ENCODE data around the gene DTYMK.

The DTYMK gene

DNA sequence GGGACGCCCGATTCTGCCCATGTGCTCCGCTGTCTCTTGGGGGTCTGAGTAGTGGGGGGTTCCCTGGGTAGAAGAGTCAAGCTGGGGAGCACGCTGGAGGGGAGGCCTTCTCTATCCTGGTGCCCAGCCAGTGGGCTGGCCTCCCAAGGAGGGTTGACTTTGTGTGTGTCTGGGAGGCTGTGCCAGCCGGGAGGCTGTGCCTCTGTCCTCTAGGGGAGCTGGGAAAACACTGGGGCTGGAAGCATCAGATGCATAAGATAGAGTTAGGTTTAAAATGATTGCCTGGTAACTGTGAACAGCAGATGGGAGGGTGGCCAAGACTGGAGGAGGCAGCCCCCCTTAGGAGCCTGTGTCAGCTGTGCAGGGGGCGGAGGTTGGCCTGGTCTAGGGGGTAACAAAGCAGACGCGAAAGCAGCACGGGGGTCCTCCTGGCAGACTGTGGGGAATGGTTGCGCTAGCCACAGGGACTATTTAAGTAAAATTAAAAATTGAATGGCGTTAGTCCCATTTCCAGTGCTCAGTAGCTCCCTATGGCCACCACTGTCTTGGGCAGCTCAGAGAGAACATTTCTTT lies 16.5 kb upstream of the DTYMK start:
- FAIRE-seq: no peak

GRCh38 chr2:241702155-241703031 lies 15.8 kb upstream of the DTYMK start:
- FAIRE-seq: no peak

DNA sequence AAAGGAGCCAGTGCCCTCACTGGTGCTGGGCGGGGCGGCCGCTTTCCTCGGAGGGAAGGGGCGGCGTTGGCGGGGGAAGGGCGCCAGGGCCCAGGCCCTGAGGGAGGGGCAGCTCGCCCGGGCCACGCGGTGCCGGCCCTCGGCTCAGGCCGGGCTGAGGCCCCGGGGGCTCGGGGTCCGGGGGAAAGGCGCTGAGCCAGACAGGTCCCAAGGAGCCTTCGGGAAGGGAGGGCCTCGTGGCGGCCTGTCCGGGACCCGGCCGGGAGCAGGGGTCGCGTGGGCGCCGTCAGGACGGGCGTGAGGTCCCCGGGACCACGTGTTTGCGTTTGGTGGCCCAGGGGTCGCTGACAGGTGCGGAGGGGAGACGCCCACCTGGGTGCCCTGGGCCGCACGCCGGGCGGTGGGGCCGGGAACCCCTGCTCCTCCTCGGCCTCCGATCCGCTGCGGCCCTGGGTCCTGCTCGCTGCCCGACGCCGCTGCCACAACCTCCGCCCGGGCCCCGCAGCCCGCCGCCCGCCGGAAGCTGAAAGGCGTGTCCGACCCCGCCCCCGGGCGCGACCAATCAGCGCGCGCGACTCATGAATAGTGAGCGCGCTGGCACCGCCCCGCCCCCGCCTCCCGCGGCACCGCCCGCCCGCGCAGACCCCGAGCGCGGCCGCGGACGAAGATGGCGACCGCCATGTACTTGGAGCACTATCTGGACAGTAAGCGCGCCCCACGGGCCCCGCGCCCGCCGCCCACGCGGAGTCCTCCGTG lies 15.0 kb upstream of the DTYMK start, which contains the start of gene ING5:
TSS of gene ING5 (plus strand) at position 641 of the 756 bp plus-strand sequence. CDS start at position 668, 27 bp downstream.
- FAIRE-seq: no peak

DNA sequence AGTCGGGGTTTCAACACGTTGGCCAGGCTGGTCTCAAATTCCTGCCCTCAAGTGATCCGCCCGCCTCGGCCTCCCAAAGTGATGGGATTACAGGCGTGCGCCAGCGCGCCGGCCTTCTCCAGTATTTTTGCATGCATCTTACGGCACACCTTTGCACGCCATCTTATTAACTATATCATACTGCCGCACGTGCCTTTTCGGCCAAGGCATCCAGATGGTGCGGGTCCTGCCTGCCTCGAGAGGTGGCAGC lies 14.5 kb upstream of the DTYMK start:
- no peak for FAIRE-seq

DNA sequence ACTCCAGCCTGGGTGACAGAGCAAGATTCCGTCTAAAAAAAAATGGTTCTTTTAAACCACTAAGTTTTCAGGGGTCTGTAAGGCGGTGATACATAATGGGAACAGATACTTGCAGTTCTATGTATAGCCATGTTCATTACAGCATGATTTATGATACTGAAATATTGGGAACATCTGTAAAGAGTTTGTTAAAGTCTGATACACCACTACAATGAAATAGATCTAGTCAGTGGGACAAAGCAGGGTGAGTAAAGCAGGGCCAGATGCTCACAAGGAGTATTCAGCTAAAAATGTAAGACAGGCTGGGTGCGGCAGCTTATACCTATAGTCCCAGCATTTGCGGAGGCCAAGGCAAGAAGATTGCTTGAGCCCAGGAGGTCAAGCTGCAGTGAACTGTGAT lies 9.0 kb upstream of the DTYMK start:
- FAIRE-seq: no peak

DNA sequence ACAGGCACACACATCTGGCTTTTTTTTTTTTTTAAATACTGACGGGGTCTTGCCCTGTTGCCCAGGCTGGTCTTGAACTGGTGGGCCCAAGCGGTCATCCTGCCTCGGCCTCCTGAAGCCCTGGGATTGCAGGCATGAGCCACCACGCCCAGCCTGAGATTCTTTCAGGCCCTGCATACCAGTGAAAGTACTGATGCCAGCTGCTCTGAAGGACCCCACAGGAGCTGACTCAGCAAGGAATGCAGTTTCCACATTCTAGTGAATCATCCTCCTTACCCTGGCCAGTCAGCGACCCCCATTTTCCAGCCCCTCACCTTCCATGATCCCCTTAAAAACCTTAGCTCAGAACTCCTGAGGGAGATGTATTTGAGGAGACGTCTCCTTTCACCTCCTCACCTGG lies 5.8 kb upstream of the DTYMK start:
- no peak for FAIRE-seq

GRCh38 chr2:241690202-241690717 lies 3.6 kb upstream of the DTYMK start:
- no peak for FAIRE-seq

GRCh38 chr2:241689306-241689705 lies 2.7 kb upstream of the DTYMK start:
- no peak for FAIRE-seq

- FAIRE-seq: no peak
Measured at GRCh38 chr2:241686324-241686649, 328 bp downstream of the DTYMK start.

DNA sequence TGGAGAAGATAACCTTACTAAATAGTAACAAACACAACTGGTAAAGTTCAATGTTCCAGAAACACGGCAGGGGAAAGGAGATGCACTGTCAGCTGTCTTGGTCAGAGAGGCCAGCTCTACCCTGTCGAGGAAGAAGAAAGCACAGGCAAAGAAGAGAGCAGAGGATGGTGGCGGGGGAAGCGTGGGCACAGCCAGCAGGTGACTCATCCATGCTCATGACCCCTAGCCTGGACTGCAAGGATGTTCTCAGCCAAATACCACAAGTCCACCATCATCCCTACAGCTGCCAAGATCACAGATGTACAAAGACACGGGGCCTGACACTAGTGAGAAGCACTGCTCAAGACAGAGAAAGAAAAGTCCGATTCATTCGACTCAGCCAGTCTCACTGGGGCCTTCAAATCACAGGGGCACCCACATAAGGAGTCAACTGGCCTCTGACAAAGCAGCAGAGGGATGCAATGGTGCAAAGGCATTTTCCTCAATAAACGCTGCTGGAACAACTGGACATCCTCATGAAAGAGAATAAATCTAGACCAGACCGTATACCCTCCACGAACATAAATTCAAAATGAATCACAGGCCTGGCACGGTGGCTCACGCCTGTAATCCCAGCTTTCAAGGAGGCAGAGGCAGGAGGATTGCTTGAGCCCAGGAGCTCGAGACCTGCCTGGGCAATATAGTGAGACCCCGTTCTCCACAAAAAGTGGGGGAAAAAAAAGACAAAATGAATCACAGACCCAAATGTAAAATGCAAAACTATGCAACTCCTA lies 5.6 kb downstream of the DTYMK start:
- FAIRE-seq: no peak

DNA sequence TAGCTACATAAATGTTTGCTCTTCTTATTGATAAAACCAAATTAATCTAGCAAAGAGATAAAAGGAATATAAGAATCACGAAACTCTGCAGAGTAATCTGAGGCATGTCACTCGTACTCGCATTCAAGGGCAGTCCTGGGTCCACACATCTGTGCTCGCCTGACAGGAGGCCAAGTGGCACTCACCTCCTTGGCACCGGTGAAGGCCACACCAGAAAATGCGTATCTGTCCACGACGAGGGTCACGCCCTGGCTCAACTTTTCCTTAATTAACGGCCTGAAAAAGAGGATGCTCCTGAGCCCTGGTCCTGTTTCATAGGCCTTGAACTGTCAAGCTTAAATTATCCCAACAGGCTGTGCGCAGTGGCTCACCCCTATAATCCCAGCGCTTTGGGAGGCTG lies 6.6 kb downstream of the DTYMK start:
- FAIRE-seq: no peak

GRCh38 chr2:241678784-241679540 lies 7.7 kb downstream of the DTYMK start:
- no peak for FAIRE-seq

GRCh38 chr2:241678307-241678706 lies 8.3 kb downstream of the DTYMK start:
- FAIRE-seq: no peak

DNA sequence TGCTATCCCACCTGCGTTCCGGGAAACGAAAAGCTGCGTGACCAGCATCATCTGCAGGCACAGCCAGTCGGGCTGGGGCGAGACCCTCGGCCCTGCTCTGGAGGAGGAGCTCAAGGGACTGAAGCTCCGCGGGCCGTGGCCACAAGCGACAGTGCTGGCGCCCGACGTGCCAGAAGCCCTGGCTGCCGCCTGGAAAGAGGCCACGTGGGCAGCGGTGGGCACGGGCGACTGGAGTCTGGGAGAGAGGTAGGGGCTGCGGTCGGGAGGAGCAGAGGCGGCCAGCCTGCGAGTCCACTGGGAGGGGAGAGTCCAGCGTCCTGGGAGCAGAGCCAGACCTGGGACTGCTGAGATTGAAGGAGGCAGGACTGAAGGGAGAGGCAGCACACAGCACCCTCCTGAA lies 9.2 kb downstream of the DTYMK start:
- no peak for FAIRE-seq

- no peak for FAIRE-seq
Measured at GRCh38 chr2:241676665-241677064, 9.9 kb downstream of the DTYMK start.

DNA sequence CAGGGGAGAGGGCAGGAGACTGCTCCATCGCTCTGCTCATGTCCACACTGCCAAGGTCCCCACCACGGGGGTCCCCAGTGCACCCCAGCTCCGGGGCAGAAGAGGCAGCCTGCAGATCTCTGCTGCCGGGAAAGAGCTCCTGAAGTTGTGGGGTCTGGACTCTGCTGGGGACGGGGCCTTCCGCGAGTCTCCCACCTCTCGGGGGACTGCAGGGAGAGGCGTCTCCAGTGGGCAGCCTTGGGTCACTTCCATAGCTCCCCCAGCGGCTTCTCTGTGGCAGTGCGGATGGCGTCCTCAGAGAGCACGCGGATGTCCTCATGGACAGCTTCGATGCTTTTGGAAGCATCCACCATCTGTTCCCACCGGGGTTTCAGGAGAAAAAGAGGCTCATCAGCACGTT lies 10.7 kb downstream of the DTYMK start:
- FAIRE-seq: no peak

GRCh38 chr2:241673797-241674725 lies 12.6 kb downstream of the DTYMK start:
- FAIRE-seq: no peak

DNA sequence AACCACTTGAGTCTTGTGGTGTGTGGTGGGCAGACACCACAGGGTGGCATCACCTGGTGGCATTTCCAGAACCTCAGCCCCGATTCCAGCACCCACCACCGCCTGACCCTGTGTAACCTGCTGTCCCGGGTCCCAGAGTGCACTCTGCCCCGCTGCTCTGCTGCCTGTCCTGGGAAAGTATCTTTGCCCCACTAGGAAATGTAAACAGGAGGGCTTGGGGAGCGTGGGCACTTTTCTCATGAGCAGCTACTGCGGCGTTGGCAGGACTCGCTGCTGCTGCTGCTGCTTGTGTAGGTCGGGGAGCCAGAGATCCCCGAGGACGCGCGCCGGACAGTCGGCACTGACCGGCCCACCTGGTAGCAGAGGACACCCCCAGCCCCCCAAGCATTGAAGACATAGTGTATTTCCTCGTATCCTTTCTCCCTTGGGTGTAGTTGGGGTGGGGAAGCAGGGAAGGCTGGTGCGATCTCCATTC lies 13.4 kb downstream of the DTYMK start:
- no peak for FAIRE-seq

- no peak for FAIRE-seq
Measured at GRCh38 chr2:241672243-241673188, 14.1 kb downstream of the DTYMK start.

Measured in islet of Langerhans (tissue), 1 donor.